GM19468 (cell line): ENCODE data around the gene C18orf54.
"Not testable (repeated sequence)": the region's sequence is repeated elsewhere in the genome, so short reads cannot be mapped to it uniquely, and the experiment has no call there.

Experiments
- ATAC-seq: cut with Tn5 transposase; IDR thresholded peaks from one replicate; pipeline ENCODE4 v1.9.1; 2021; ENCODE audit warnings: mild to moderate bottlenecking, moderate library complexity, moderate number of reproducible peaks; ENCODE audit not compliant: unreplicated experiment; ENCODE audit errors: extremely low read depth

C18orf54 gene

GRCh38 chr18:54357660-54358494 is at the start of gene C18orf54, which contains the start of gene STARD6:
TSS of gene C18orf54 (plus strand) at chr18:54357906. CDS start at chr18:54360573, 2,667 bp downstream.
TSS of gene STARD6 (minus strand) at chr18:54357858. CDS start at chr18:54354573, 3,285 bp downstream.
- ATAC-seq: peak; percentile 96

GRCh38 chr18:54309564-54309963 is 48.1 kb upstream of the C18orf54 start:
- ATAC-seq: not testable (repeated sequence)

- no peak for ATAC-seq
These were observed 41.5 kb upstream of the C18orf54 start for GRCh38 chr18:54316071-54316820.

- ATAC-seq: no peak
These were observed 34.1 kb upstream of the C18orf54 start for GRCh38 chr18:54323561-54323960.

- ATAC-seq: no peak
These were observed 33.7 kb upstream of the C18orf54 start for GRCh38 chr18:54323970-54324369.

- no peak for ATAC-seq
These were observed 29.9 kb upstream of the C18orf54 start for GRCh38 chr18:54327818-54328217.

GRCh38 chr18:54329787-54330186 is 27.9 kb upstream of the C18orf54 start:
- ATAC-seq: no peak

- ATAC-seq: no peak
These were observed 26.7 kb upstream of the C18orf54 start for GRCh38 chr18:54330768-54331548.

GRCh38 chr18:54335638-54336173 is 22.0 kb upstream of the C18orf54 start:
- ATAC-seq: no peak

GRCh38 chr18:54338230-54338629 is 19.5 kb upstream of the C18orf54 start:
- ATAC-seq: no peak

- no peak for ATAC-seq
These were observed 6.5 kb upstream of the C18orf54 start for GRCh38 chr18:54351186-54351585.

GRCh38 chr18:54357082-54357659 is 535 bp upstream of the C18orf54 start:
- ATAC-seq: no peak

GRCh38 chr18:54358495-54359040 is 862 bp downstream of the C18orf54 start:
- no peak for ATAC-seq

- ATAC-seq: no peak
These were observed 1.5 kb downstream of the C18orf54 start for GRCh38 chr18:54359233-54359632.

- no peak for ATAC-seq
These were observed 2.7 kb downstream of the C18orf54 start for GRCh38 chr18:54360406-54360805.

- ATAC-seq: no peak
These were observed 20.4 kb downstream of the C18orf54 start for GRCh38 chr18:54378057-54378456.

- no peak for ATAC-seq
These were observed 23.9 kb downstream of the C18orf54 start for GRCh38 chr18:54381640-54382039.

- ATAC-seq: no peak
These were observed 24.4 kb downstream of the C18orf54 start for GRCh38 chr18:54382076-54382475.

GRCh38 chr18:54382733-54383252 is 25.1 kb downstream of the C18orf54 start:
- no peak for ATAC-seq
